Breast epithelium (tissue), 3 donors: ENCODE measurements around the gene GTPBP4.

Experiments used
- POLR2A ChIP-seq: fragments of 450-650 bp; IDR thresholded peaks from one replicate; pipeline ENCODE4 v1.6.1; 2016; ENCODE audit warnings: antibody characterized with exemption, mild to moderate bottlenecking, moderate library complexity
- TF ChIP-seq, protein P1 (sequence below), 3 donors: fragments of 450-650 bp; IDR thresholded peaks; one replicate each; pipeline ENCODE4 v1.5.1; 2016 to 2017; ENCODE audit warnings: antibody characterized with exemption in 3 of 3, mild to moderate bottlenecking in 3 of 3, moderate library complexity in 3 of 3

DNA sequence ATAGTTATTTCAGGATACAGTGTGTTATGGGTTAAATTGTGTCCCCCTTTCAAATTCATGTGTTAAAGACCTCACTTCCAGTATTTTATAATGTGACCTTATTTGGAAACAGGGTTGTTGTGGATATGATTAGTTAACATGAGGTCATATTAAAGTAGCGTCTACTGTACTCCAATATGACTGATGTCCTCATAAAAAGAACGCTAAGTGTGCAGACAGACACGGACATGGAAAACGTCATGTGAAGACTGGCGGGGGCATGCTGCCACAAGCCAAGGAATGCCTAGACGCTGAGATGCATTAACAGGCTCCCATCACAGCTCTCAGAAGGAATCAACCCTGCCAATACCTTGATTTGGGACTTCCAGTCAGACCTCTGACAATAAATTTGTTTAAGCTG lies 66.5 kb downstream of the GTPBP4 start:
- TF ChIP-seq, protein P1, sequence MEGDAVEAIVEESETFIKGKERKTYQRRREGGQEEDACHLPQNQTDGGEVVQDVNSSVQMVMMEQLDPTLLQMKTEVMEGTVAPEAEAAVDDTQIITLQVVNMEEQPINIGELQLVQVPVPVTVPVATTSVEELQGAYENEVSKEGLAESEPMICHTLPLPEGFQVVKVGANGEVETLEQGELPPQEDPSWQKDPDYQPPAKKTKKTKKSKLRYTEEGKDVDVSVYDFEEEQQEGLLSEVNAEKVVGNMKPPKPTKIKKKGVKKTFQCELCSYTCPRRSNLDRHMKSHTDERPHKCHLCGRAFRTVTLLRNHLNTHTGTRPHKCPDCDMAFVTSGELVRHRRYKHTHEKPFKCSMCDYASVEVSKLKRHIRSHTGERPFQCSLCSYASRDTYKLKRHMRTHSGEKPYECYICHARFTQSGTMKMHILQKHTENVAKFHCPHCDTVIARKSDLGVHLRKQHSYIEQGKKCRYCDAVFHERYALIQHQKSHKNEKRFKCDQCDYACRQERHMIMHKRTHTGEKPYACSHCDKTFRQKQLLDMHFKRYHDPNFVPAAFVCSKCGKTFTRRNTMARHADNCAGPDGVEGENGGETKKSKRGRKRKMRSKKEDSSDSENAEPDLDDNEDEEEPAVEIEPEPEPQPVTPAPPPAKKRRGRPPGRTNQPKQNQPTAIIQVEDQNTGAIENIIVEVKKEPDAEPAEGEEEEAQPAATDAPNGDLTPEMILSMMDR (IDR thresholded peaks at IDR 0.05): no peak
- TF ChIP-seq POLR2A: no peak
